DND-41 (cell line): ENCODE data around the gene KRTAP9-1.

Experiments used
- CTCF ChIP-seq: IDR thresholded peaks from 2 replicates; pipeline ENCODE4 v1.5.1; 2012; ENCODE audit warnings: borderline replicate concordance, low read length, moderate library complexity, mild to moderate bottlenecking; ENCODE audit not compliant: poor library complexity, severe bottlenecking; ENCODE audit errors: extremely low read depth
- EZH2 ChIP-seq: IDR thresholded peaks from 3 replicates; pipeline ENCODE4 v1.6.1; 2012; ENCODE audit warnings: borderline replicate concordance, low read depth, mild to moderate bottlenecking, moderate library complexity, low read length, inconsistent platforms; ENCODE audit not compliant: severe bottlenecking

DNA sequence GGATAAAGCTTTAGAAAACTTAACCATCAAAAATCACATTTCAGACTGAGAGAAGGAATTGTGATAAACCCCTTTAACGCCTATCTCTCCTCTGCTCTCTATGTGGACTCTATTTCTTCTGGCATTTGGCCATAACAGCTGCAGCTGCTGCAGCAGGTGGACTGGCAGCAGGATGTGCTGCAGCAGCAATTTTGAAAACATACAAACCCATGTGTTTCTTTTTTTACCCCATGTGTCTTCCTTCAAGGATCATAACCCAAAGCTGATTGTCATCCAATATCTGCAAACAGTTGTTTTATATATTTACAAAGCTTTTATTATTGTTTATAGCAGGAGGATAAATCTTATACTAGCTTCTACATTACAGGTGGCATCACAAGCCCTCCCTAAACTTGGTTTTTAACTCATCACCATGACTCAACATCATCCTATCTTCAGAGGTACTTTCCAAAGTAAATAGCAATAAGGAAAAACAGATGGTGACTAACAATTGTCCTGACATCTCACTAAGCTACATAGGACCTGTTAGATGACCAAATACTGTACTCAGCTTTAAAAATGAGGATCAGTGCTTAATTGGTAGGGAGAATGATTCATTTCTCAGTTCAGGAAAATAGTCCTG, 22.3 kb downstream of the KRTAP9-1 start:
- no peak for TF ChIP-seq CTCF
- TF ChIP-seq EZH2, result no peak
